GM20000 (cell line): Measurements from ENCODE around the gene CAPN8.

Experiments
- DNase-seq: peaks from one replicate; pipeline ENCODE4 v3.0.0; 2012; ENCODE audit warnings: low spot score
- CTCF ChIP-seq: IDR thresholded peaks from 2 replicates; pipeline ENCODE4 v1.5.1; 2012; ENCODE audit warnings: mild to moderate bottlenecking, control low read depth; ENCODE audit errors: extremely low read depth, missing control alignments

Gene CAPN8

GRCh38 chr1:223616586-223616985 is 48.9 kb downstream of the CAPN8 start:
- TF ChIP-seq CTCF = no peak

DNA sequence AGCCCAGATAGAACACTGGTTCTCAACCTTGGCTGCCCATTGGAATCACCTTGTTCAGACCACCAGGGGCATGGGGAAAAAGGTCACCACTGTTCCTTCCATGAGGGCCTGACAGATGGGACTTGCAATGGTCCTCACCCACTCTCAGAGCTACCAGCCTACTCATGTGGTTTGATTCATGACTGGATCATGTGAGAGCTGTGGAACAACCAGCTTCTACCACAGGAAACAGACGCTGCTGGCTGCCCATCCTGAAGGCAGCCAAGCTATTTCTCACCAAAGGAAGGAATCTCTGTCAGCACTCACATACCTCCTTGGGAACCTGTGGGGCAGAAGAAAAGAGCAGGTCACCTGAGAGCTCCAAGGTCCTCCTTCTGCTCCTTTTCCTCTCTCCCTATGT is 53.6 kb downstream of the CAPN8 start:
- DNase-seq = no peak
- no peak for TF ChIP-seq CTCF

More at GRCh38 chr1:223616586-223616985, 48.9 kb downstream of the CAPN8 start:
- DNase-seq = no peak

DNA sequence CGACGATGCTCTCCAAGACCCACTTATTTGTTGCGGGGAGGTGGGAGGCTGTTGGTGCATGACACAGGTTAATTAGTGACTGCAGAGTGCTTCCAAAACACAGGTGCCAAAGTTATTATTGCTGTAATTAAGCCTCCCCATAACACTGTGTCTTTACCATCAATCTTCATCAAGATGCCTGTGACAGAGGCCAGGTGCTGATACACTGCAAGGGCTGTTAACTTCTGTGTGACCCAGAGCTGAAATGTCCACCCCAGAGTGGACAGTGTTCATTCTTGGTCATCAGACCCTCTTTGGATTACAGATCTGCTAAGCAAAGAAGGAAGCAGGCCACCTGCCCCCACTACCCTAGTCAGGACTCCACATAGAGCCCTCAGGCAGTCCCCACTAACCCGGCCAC is 55.5 kb downstream of the CAPN8 start:
- no peak for DNase-seq
- no peak for TF ChIP-seq CTCF

- TF ChIP-seq CTCF = no peak
- DNase-seq = no peak
Observed at GRCh38 chr1:223609066-223609465, 56.4 kb downstream of the CAPN8 start.

GRCh38 chr1:223558512-223558911 is 107.0 kb downstream of the CAPN8 start:
- no peak for DNase-seq
- TF ChIP-seq CTCF = no peak

- DNase-seq = no peak
- no peak for TF ChIP-seq CTCF
Observed at GRCh38 chr1:223557130-223557475, 108.4 kb downstream of the CAPN8 start.

- peak; percentile 43 for DNase-seq
- peak; percentile 57 for TF ChIP-seq CTCF
Observed at GRCh38 chr1:223556414-223557129, 108.9 kb downstream of the CAPN8 start.
